Trophoblast cell (in vitro differentiated cells and primary cell): ENCODE data around the gene MARCO.
"Not testable (repeated sequence)": the region's sequence is repeated elsewhere in the genome, so short reads cannot be mapped to it uniquely, and the experiment has no call there.

ENCODE experiments used
- DNase-seq, 2 donors: peaks; one replicate each; pipeline ENCODE4 v3.0.0-alpha.2; 2016
- H2AFZ ChIP-seq: 2 replicates; pipeline ENCODE4 v1.6.1; 2013; ENCODE audit warnings: low read length, moderate library complexity, mild to moderate bottlenecking; ENCODE audit not compliant: insufficient read depth, poor library complexity
- H2AK5ac ChIP-seq: 2 replicates; pipeline ENCODE4 v1.6.1; 2013; ENCODE audit warnings: mild to moderate bottlenecking, low read length
- H2BK120ac ChIP-seq: 2 replicates; pipeline ENCODE4 v1.6.1; 2013; ENCODE audit warnings: low read length, mild to moderate bottlenecking, moderate library complexity; ENCODE audit not compliant: insufficient read depth, poor library complexity
- H2BK12ac ChIP-seq: 2 replicates; pipeline ENCODE4 v1.6.1; 2013; ENCODE audit warnings: mild to moderate bottlenecking, low read length, moderate library complexity
- H2BK5ac ChIP-seq: 2 replicates; pipeline ENCODE4 v1.6.1; 2013; ENCODE audit warnings: low read length, low read depth, moderate library complexity, mild to moderate bottlenecking; ENCODE audit not compliant: poor library complexity
- H3K14ac ChIP-seq: 2 replicates; pipeline ENCODE4 v1.6.1; 2013; ENCODE audit warnings: mild to moderate bottlenecking, low read length
- H3K18ac ChIP-seq: 2 replicates; pipeline ENCODE4 v1.6.1; 2013; ENCODE audit warnings: mild to moderate bottlenecking, low read length
- H3K23ac ChIP-seq: 2 replicates; pipeline ENCODE4 v1.6.1; 2013; ENCODE audit warnings: low read length
- H3K27ac ChIP-seq: 2 replicates; pipeline ENCODE4 v1.5.1; 2013; ENCODE audit warnings: low read depth, mild to moderate bottlenecking, inconsistent platforms, low read length, moderate library complexity
- H3K27me3 ChIP-seq: 2 replicates; pipeline ENCODE4 v1.6.1; 2013; ENCODE audit warnings: inconsistent platforms, mild to moderate bottlenecking, low read length, moderate library complexity; ENCODE audit not compliant: insufficient read depth
- H3K36me3 ChIP-seq, 2 experiments: 1 replicate in 1 of 2; 2 replicates in 1 of 2; pipeline ENCODE4 v1.6.1; 2013; ENCODE audit warnings: low read length in 2 of 2, mild to moderate bottlenecking in 2 of 2, moderate library complexity in 1 of 2; ENCODE audit not compliant: insufficient read depth in 2 of 2, control insufficient read depth in 1 of 2
- H3K4ac ChIP-seq: 2 replicates; pipeline ENCODE4 v1.6.1; 2013; ENCODE audit warnings: low read depth, mild to moderate bottlenecking, low read length, moderate library complexity
- H3K4me1 ChIP-seq, 2 experiments: 1 replicate in 1 of 2; 2 replicates in 1 of 2; pipeline ENCODE4 v1.6.1; 2013; ENCODE audit warnings: low read length in 2 of 2, mild to moderate bottlenecking in 2 of 2, moderate library complexity in 1 of 2; ENCODE audit not compliant: insufficient read depth in 2 of 2, control insufficient read depth in 1 of 2
- H3K4me2 ChIP-seq: 2 replicates; pipeline ENCODE4 v1.6.1; 2013; ENCODE audit warnings: inconsistent platforms, mild to moderate bottlenecking, low read length, moderate library complexity
- H3K4me3 ChIP-seq: 2 replicates; pipeline ENCODE4 v1.5.1; 2013; ENCODE audit warnings: mild to moderate bottlenecking, low read depth, low read length, inconsistent platforms
- H3K79me1 ChIP-seq: one replicate; pipeline ENCODE4 v1.6.1; 2013; ENCODE audit warnings: low read length
- H3K79me2 ChIP-seq: 2 replicates; pipeline ENCODE4 v1.6.1; 2013; ENCODE audit warnings: low read length, mild to moderate bottlenecking; ENCODE audit not compliant: control insufficient read depth, insufficient read depth, poor library complexity
- H3K9ac ChIP-seq: 2 replicates; pipeline ENCODE4 v1.6.1; 2013; ENCODE audit warnings: mild to moderate bottlenecking, low read length
- H3K9me3 ChIP-seq: 2 replicates; pipeline ENCODE4 v1.6.1; 2013; ENCODE audit warnings: low read depth, mild to moderate bottlenecking, control low read depth, inconsistent platforms, low read length; ENCODE audit not compliant: insufficient read depth
- H4K12ac ChIP-seq: 2 replicates; pipeline ENCODE4 v1.6.1; 2013; ENCODE audit warnings: low read depth, mild to moderate bottlenecking, low read length, moderate library complexity
- H4K8ac ChIP-seq: 2 replicates; pipeline ENCODE4 v1.6.1; 2013; ENCODE audit warnings: low read depth, mild to moderate bottlenecking, low read length, moderate library complexity
- H4K91ac ChIP-seq: one replicate; pipeline ENCODE4 v1.6.1; 2013; ENCODE audit warnings: low read depth, mild to moderate bottlenecking, low read length, moderate library complexity
- WGBS: extraction: QIAGEN DNeasy Blood & Tissue Kit; methylation state at CpG from one replicate; pipeline ENCODE4 v1.1.7; 2013; ENCODE audit warnings: missing lambda C conversion rate; ENCODE audit not compliant: insufficient read length, insufficient coverage; ENCODE audit errors: extremely low coverage; 5-methylcytosine and 5-hydroxymethylcytosine counted together

The MARCO gene

GRCh38 chr2:118945881-118946280 is 3.9 kb downstream of the MARCO start:
- DNase-seq: no peak
- Histone ChIP-seq H3K79me2 (no peaks in the 10 kb centered on the region), H3K4me3 (no peak overlapping the region), H3K9ac (no peak overlapping the region), H3K4ac (no peak overlapping the region), H4K91ac (no peak overlapping the region), H3K4me2 (no peak overlapping the region), H2BK12ac (no peak overlapping the region), H3K36me3 (no peaks in the 10 kb centered on the region), H4K12ac (no peak overlapping the region), H3K79me1 (no peaks in the 10 kb centered on the region), H2AK5ac (no peak overlapping the region), H2BK5ac (no peak overlapping the region), H3K23ac (no peak overlapping the region), H3K27ac (no peak overlapping the region), H3K27me3 (no peaks in the 10 kb centered on the region), H3K4me1 (peaks cover 1 to 4% of the 10 kb centered on the region in 2 experiments), H2AFZ (no peak overlapping the region), H3K9me3 (no peaks in the 10 kb centered on the region), H3K18ac (no peak overlapping the region), H2BK120ac (no peak overlapping the region), H4K8ac (no peak overlapping the region), H3K14ac (no peak overlapping the region)
- WGBS: no CpG with 5 or more reads among the region's 3 CpGs

DNA sequence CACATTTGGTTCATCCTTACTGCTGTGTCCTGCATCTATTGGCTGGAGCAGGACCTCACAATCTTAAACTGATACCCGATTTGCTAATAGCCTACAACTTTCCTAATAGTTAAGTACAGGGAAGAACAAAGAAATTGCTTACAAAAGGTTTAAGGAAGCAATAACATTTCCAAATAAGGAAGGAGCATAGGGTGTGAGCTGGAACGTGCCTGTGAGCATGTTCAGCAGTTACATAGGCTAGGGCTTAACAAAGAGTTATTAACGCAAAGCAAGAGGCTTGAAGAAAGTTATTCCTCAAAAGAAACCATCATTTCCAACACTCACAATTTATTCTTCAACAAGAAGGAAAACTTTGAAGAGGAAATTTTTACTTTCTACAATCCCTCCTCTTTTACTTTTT is 6.3 kb downstream of the MARCO start:
- not testable (repeated sequence) for H3K79me2 ChIP-seq, H3K4me2 ChIP-seq, H3K23ac ChIP-seq, H3K4ac ChIP-seq, H3K4me3 ChIP-seq, H3K14ac ChIP-seq, H2BK12ac ChIP-seq, H3K18ac ChIP-seq, H2BK5ac ChIP-seq, H3K9ac ChIP-seq, H3K27me3 ChIP-seq, H4K8ac ChIP-seq, H2AK5ac ChIP-seq, H3K36me3 ChIP-seq, H2AFZ ChIP-seq, H4K91ac ChIP-seq, DNase-seq, H3K4me1 ChIP-seq, H3K79me1 ChIP-seq, H4K12ac ChIP-seq, H2BK120ac ChIP-seq, H3K27ac ChIP-seq, H3K9me3 ChIP-seq
- WGBS: no CpG with 5 or more reads among the region's 3 CpGs

DNA sequence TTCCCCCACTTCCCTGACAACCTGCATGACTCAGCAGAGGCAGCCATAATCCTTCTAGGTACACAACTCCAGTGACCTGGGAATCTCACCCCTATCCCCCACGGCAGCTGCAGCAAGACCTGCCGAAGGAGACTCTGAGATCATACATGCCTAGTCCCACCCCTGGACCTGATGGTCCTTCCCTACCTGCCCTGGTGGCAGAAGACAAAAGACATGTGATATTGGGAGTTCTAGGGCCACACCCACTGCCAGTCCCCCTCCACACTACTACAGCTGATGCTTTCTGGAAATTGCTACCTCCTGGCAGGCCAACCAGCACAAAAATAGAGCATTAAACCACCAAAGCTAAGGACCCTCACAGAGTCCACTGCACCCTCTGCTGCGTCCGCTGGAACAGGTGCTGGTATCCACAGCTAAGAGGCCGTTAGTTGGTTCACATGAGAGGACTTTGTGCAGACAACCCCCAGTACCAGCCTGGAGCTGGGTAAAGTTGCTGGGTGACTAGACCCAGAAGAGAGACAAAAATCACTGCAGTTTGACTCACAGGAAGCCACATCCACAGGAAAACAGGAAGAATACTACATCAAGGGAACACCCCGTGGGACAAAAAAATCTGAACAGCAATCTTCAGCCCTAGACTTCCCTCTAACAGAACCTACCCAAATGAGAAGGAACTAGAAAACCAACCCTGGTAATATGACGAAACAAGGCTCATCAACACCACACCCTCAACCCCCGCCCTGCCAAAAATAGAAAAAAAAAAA is 12.5 kb downstream of the MARCO start:
- WGBS: no CpG with 5 or more reads among the region's 8 CpGs
- Histone ChIP-seq H4K8ac (no peak overlapping the region), H3K79me1 (no peaks in the 10 kb centered on the region), H3K36me3 (no peaks in the 10 kb centered on the region), H3K18ac (no peak overlapping the region), H2BK120ac (no peak overlapping the region), H3K4ac (no peak overlapping the region), H3K14ac (no peak overlapping the region), H4K12ac (no peak overlapping the region), H3K4me1 (no peaks in the 10 kb centered on the region), H3K79me2 (no peaks in the 10 kb centered on the region), H4K91ac (no peak overlapping the region), H3K27ac (no peak overlapping the region), H3K27me3 (no peaks in the 10 kb centered on the region), H2BK12ac (no peak overlapping the region), H3K4me3 (no peak overlapping the region), H2AFZ (no peak overlapping the region), H3K9me3 (no peaks in the 10 kb centered on the region), H2BK5ac (no peak overlapping the region), H3K23ac (no peak overlapping the region), H3K9ac (no peak overlapping the region), H2AK5ac (no peak overlapping the region), H3K4me2 (no peak overlapping the region)
- DNase-seq: no peak

GRCh38 chr2:118965737-118966136 is 23.7 kb downstream of the MARCO start:
- Histone ChIP-seq H3K27ac (no peak overlapping the region), H3K27me3 (no peaks in the 10 kb centered on the region), H3K23ac (no peak overlapping the region), H4K91ac (no peak overlapping the region), H2BK12ac (no peak overlapping the region), H2AK5ac (no peak overlapping the region), H3K18ac (no peak overlapping the region), H3K4ac (no peak overlapping the region), H3K9ac (no peak overlapping the region), H2BK120ac (no peak overlapping the region), H2BK5ac (no peak overlapping the region), H3K36me3 (no peaks in the 10 kb centered on the region), H2AFZ (no peak overlapping the region), H3K79me1 (no peaks in the 10 kb centered on the region), H3K4me2 (no peak overlapping the region), H3K4me1 (peaks cover 2% of the 10 kb centered on the region in 2 experiments), H3K79me2 (no peaks in the 10 kb centered on the region), H3K4me3 (no peak overlapping the region), H3K14ac (no peak overlapping the region), H4K12ac (no peak overlapping the region), H3K9me3 (peaks cover 4% of the 10 kb centered on the region), H4K8ac (no peak overlapping the region)
- no peak for DNase-seq
- WGBS: no CpG with 5 or more reads among the region's 3 CpGs
